SW480 (cell line): ENCODE measurements around the gene EEF1E1.

Experiments
- DNase-seq: peaks from one replicate; pipeline ENCODE4 v3.0.0-alpha.2; 2016; ENCODE audit warnings: low spot score

Gene EEF1E1

DNA sequence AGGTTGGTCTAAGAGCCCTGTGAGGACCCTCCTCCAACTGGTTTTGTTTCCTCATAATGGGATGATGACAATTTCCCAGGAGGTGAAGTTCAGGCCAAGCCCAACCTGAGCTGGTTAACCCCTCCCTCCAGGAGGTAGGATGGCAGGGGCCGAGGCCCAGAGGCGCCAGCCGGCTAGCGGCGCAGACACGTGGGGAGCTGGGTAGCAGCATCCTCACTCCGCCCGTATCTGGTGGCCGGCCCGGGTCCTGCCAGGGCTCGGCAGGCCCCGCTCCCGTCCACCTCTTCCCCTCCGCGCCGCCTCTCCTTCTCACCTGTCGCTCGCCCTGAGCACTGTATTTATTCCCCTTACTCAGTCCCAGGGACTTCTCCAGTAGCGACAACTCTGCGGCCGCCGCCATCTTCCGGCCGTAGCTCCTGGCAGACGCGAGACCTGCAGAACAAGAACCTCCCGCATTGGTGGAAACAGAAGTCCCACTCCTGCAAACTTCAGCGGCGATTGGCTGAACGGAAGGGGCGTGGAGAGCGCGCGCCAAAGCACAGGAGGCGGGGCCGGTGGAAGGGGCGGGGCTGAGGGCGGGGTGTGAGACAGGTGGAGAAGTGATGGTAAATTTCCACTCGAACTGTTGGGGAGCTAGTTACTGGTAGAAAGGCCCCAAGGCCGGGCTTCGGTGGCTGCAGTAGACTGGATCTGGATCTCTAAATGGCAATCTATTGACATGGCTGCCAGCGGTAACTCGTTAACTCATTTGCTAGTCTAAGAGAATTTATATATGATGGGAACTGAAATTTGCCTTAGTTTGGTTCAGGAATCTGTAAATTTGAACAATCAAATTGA lies at the start of gene EEF1E1:
Gene EEF1E1 (minus strand): TSS at position 427 of the 837 bp plus-strand sequence. CDS start 27 bp downstream, at position 400.
- peak; percentile 96 for DNase-seq

- DNase-seq: no peak
These were observed 47.0 kb upstream of the EEF1E1 start for GRCh38 chr6:8149350-8149749.

- no peak for DNase-seq
These were observed 41.6 kb upstream of the EEF1E1 start for GRCh38 chr6:8143945-8144344.

- no peak for DNase-seq
These were observed 37.1 kb upstream of the EEF1E1 start for GRCh38 chr6:8139451-8139850.

DNA sequence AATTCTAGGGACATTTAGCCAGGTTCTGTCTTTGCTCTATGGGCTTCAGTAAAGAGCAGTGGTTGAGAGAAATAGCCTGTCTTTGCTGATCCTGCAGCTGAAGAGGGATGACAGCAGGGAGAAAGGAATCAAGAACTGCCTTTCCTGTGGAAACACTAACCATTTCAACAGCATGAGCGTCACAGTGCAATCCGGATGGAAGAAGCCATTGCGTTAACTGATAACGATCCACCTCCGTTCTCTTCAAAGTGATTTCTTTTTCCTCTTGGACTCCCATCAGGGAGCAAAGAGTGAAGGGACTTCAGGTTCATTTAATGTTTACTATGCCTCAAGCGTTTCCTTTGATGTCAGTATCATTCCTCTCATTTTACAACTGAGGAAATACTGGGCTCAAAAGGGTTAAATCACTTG lies 35.2 kb upstream of the EEF1E1 start:
- DNase-seq: no peak

DNA sequence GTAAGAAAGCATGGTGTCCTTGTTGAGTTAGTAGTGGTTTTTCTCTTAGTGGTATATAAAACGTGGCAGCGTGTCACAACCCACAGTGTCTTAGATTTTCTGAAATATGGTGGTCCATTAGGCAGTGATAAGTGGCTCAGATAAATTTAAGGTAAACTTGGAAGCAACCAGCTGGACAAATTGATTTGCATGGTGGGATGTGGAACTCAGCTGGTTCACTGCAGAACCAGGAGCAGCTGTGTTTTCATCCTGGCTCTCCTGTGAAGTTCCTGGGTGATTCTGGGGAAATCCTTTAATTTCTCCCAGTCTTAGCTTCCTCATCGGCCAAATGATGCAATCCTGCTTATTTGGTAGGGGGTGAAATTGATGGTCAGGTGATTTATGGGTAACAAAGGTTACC lies 32.9 kb upstream of the EEF1E1 start:
- DNase-seq: no peak

DNA sequence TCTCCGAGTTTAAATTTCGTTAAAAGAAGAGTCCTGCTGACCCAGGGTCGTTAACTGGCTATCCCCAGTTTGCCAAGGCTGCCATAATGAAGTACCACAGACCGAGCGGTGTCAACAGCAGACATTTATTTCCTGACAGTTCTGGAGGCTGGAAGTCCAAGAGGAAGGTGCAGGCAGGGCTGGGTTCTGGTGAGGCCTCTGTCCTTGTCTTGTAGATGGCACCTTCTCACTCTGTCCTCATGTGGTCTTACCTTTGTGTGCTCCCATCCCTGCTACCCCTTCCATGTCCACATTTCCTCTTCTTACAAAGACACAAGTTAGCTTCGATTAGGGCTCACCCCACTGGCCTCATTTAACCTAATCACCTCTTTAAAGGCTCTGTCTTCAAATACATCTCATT lies 29.8 kb upstream of the EEF1E1 start:
- DNase-seq: no peak

- peak; percentile 45 for DNase-seq
These were observed 29.0 kb upstream of the EEF1E1 start for GRCh38 chr6:8131265-8131897.

DNA sequence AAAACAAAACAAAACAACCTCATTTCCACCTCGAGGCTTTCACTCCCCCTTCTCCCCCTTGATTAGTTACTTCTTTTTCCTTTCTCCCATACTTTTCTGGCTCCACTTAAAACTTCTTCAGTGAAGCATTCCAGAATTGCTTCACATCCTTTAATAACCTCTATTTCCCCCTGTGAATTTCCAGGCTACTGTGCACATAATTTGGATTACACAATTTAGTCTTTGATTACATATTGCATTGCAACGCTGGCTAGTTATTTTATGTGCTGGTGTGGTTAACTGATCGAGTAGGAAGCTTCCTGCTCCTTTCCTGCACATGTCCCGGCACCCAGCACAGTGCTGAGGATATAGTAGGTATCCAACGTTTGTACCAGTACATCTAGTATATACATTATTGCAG lies 28.1 kb upstream of the EEF1E1 start:
- DNase-seq: no peak

- DNase-seq: no peak
These were observed 20.9 kb upstream of the EEF1E1 start for GRCh38 chr6:8123236-8123635.

GRCh38 chr6:8114956-8115355 lies 12.6 kb upstream of the EEF1E1 start:
- DNase-seq: no peak

GRCh38 chr6:8113131-8113654 lies 10.8 kb upstream of the EEF1E1 start:
- no peak for DNase-seq

GRCh38 chr6:8110725-8111124 lies 8.4 kb upstream of the EEF1E1 start:
- no peak for DNase-seq

DNA sequence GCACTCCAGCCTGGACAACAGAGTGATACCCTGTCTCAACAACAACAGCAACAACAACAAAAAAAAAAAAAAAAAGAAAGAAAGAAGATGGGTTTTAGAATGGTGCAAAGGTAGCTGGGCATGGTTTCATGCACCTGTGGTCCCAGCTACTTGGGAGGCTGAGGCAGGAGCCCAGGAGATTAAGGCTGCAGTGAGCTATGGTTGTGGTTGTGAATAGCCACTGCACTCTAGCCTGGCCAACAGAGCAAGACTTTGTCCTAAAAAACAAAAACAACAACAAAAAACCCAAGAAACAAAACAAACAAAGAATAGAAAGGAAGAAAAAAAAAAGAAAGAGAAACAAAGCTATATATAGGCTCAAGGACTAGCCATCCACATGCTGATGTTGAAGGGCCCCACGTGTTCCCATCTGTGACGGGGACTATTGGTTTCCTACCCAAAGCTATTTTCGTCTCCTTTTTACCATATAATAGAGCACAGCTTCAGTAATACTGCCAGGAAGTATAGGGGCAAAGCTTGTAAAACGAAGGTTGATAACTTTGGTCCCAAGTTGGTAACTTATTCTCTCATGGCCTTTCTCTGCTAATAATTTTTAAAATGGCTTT lies 7.9 kb upstream of the EEF1E1 start:
- no peak for DNase-seq

GRCh38 chr6:8108759-8109539 lies 6.6 kb upstream of the EEF1E1 start:
- no peak for DNase-seq

GRCh38 chr6:8108031-8108660 lies 5.8 kb upstream of the EEF1E1 start:
- peak; percentile 21 for DNase-seq

GRCh38 chr6:8105791-8106190 lies 3.4 kb upstream of the EEF1E1 start:
- DNase-seq: no peak

DNA sequence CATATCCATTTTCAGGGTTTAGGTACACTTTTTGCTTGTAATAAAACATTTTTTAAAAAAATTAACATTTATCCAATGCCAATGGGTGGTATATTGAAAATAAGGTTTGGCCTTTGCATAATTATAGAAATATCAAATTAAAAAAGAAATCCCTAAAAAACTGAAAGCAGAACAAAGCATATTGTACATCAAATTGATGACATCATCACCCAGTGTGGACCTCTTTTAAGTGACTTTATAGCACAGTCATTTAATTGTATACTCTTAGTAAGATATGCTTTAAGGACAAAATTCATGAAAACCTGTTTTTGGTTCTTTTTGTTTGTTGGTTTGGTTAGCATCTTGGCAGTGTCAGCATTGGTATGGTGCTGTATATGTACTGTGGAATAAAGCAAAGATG lies 1.4 kb upstream of the EEF1E1 start:
- no peak for DNase-seq

GRCh38 chr6:8100159-8100854 lies 2.0 kb downstream of the EEF1E1 start:
- DNase-seq: no peak

- DNase-seq: no peak
These were observed 11.7 kb downstream of the EEF1E1 start for GRCh38 chr6:8090650-8091049.

- no peak for DNase-seq
These were observed 13.5 kb downstream of the EEF1E1 start for GRCh38 chr6:8088886-8089285.
